DMS153 treated with DMSO at 0.1 percent for 48 hours (cell line): ENCODE results near the gene PRPF6.
"Not testable (repeated sequence)": the region's sequence is repeated elsewhere in the genome, so short reads cannot be mapped to it uniquely, and the experiment has no call there.

ENCODE experiments used
- DNase-seq: peaks from one replicate; lab custom pipeline; 2025; ENCODE audit not compliant: unreplicated experiment; lab: John Stamatoyannopoulos, UW

PRPF6 gene

DNA sequence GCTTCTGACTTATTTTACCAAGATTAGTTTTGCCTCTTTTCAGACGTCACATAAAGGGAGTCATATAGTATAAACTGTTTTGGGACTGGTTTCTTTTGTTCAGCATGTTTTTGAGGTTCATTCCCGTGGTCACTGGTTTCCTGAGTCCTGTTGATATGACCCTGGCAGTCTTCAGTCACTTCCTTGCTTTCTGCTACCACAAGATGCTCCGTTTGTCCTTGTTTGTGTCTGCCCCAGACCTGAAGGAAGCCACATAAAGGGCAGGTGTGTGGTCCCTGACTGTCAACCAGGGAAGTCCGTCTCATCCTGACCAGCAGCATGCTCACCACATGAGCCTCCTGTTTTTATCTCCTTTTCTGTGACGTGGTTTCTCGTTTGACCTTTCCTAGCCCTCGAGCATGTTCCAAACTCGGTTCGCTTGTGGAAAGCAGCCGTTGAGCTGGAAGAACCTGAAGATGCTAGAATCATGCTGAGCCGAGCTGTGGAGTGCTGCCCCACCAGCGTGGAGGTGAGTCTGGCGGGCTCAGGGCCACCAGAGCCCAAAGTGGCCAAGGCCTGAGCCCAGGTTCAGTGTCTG, 29.0 kb downstream of the PRPF6 start:
- no peak for DNase-seq

DNA sequence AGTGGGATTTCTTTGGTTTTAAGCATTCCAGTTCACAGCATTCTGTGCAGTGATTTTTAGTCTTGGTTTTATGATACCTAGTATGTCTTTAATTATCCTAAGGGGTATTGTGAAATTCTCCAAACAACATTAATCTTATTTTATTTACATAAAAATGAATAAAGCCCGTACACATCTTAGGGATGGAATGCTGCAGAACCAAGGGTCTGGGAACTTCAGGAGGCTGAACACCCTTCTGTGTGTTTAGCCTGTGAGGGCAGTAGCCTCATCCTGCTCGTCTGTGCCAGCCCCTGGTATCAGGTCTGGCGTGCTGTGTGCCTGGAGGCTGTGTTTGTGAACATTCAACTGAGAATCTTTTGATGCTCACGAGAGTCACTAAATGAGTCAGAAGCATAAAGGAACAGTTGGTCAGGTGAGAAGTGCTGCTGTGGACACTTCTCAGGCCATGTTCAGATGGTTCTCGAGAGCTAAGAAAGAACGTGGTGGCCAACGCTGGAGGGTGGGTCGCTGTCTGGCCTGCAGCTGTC, 29.8 kb downstream of the PRPF6 start:
- no peak for DNase-seq

DNA sequence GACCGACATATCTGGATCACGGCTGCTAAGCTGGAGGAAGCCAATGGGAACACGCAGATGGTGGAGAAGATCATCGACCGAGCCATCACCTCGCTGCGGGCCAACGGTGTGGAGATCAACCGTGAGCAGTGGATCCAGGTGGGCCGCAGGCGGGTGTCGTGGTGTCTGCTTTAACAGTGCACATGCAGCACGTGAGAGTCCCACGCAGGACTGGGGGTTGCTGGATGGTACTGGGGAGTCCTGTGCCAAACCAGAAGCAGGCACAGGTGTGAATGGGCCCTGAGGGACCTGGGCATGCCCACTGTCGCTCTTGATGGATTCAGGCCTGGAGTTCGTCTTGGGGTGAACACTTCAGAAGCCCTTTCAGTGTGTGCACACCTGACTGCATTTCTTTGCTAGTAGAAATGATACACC, 30.4 kb downstream of the PRPF6 start:
- no peak for DNase-seq

DNA sequence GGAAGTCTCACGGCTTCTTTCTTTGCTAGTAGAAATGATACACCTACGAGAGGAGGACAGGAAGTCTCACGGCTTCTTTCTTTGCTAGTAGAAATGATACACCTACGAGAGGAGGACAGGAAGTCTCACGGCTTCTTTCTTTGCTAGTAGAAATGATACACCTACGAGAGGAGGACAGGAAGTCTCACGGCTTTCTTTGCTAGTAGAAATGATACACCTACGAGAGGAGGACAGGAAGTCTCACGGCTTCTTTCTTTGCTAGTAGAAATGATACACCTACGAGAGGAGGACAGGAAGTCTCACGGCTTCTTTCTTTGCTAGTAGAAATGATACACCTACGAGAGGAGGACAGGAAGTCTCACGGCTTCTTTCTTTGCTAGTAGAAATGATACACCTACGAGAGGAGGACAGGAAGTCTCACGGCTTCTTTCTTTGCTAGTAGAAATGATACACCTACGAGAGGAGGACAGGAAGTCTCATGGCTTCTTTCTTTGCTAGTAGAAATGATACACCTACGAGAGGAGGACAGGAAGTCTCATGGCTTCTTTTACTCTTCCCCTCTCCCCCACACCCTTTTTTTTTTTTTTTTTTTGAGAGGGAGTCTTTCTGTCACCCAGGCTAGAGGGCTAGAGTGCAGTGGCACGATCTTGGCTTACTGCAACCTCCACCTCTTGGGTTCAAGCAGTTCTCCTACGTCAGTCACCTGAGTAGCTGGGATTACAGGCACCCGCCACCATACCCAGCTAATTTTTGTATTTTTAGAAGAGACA, 31.6 kb downstream of the PRPF6 start:
- DNase-seq = not testable (repeated sequence)

DNA sequence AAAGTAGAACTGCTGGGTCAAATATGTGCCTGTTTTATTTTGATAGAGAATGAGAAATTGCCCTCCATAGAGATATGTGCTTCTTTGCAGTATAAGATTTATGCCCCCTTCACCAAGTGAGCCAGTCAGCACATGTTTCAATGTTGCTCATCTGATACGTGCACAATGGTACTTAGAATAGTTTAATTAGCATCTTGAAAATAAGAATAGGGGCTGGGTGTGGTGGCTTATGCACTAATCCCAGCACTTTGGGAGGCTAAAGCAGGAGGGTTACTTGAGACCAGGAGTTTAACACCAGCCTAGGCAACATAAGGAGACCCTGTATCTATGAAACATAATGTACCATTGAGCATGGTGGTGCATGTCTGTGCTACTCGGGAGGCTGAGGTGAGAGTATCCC, 34.7 kb downstream of the PRPF6 start:
- DNase-seq = no peak

DNA sequence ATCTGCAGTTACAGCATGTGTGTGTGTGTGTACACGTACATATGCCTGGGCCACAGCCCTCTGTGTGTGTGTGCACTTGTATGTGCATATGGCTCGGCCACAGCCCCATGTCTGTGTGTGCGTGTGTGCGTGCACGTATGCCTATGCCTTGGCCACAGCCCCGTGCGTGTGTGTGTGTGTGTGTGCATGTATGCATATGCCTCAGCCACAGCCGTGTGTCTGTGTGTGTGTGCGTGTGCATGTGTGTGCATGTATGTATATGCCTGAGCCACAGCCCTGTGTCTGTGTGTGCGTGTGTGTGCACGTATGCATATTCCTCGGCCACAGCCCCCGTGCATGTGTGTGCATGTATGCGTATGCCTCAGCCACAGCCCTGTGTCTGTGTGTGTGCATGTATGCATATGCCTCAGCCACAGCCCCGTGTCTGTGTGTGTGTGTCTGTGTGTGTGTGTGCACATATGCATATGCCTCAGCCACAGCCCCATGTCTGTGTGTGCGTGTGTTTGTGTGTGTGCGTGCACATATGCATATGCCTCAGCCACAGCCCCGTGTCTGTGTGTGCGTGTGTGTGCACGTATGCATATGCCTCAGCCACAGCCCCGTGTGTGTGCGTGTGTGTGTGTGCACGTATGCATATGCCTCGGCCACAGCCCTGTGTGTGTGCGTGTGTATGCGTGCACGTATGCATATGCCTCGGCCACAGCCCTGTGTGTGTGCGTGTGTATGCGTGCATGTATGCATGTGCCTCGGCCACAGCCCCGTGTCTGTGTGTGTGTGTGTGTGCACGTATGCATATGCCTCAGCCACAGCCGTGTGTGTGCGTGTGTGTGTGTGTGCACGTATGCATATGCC, 40.4 kb downstream of the PRPF6 start:
- DNase-seq = no peak

DNA sequence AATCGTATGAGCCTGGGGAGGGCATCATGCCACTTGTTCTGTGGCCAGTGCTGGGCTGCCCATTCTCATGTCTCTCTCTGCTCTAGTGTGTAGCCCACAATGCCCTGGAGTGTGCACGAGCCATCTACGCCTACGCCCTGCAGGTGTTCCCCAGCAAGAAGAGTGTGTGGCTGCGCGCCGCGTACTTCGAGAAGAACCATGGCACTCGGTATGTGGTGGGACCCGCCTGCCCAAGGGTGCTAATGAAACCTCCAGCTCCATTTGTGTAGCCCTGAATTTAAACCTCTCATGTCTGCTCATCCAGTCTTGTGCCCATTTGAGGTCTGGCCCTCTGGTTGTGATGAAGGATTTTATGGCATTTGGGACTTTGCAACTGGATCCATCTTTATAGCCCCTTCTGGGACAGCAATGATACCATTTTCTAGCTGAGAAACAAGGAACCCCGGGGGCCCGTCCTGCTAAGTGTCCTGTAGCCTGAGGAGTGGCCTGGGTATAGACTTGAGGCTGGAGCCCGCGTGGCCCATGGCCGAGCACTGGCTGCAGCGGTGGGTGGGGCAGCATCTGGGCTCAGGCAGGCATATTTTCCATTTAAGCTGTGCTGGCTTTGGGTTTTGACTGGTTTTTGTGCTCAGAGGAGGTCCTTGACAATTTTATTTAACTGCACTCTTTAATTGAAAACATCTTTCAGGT, 41.9 kb downstream of the PRPF6 start:
- no peak for DNase-seq

DNA sequence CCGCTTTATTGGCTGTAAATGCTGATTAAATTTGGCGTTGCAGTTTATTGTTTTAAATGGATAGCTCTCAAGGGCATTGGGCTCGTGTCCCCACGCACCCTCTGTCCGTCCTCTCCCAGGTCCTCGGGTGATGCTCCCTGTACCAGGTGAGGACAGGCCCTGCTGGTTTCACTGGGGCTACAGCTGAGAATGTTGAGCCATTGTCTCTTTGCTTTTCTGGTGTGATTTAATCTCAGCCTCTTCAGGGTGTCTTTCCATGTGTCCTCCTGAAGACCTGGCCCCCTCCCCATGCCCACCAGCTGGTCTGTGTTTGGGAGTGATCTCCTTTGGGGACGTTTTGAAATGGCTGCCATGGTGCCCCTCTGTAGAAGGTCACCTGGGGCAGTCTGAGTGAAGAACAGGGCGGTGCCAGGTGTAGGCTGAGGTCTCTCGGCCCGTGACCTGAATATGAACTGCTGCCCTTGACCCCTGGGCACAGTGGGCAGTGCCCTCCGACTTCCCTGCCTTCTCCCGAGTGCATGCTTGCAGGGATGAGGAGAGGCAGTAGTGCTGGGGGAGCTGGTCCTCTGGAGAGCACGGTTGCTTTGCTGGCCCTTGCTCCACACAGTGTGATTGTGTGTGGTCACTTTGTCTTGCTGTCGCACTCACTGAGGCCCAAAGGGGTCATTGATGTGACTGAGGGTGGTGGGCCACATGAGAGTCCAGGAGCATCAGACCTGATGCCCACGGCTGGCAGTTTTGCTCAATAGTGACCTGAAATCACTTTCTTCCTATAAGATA, 42.6 kb downstream of the PRPF6 start:
- DNase-seq = no peak

DNA sequence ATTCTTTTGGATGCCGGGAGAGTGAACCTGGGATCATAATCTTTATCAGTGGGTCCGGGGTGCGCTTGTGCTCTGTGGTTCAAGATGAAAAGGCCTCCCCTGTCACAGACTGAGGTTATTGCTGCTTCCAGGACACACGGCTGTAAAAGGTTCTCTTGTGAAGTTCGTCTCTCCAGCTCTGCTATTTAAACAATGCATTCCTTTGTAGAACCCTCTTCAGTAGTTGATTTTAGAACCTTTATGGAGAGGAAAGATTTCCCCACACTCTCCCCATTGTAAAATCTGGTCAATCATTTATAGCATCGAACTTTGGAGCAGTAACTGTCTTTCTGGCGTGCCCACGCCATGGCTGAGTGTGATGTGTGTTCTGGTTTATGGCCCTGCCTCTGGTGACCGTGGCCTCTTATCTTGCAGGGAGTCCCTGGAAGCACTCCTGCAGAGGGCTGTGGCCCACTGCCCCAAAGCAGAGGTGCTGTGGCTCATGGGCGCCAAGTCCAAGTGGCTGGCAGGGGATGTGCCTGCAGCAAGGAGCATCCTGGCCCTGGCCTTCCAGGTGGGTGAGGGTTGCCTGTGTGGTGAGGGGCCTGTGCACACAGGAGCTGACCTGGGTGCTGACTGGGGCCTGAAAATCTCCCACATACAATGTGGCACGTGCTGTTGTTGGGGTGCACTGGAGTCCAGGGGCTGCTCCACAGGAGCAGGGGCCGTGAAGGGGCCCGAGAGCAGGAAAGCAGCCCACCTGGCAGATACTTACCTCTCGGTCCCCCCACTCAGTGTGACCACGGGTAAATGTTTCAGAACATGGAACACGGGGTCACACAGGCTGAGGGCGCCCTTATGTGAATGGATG, 43.4 kb downstream of the PRPF6 start:
- no peak for DNase-seq

DNA sequence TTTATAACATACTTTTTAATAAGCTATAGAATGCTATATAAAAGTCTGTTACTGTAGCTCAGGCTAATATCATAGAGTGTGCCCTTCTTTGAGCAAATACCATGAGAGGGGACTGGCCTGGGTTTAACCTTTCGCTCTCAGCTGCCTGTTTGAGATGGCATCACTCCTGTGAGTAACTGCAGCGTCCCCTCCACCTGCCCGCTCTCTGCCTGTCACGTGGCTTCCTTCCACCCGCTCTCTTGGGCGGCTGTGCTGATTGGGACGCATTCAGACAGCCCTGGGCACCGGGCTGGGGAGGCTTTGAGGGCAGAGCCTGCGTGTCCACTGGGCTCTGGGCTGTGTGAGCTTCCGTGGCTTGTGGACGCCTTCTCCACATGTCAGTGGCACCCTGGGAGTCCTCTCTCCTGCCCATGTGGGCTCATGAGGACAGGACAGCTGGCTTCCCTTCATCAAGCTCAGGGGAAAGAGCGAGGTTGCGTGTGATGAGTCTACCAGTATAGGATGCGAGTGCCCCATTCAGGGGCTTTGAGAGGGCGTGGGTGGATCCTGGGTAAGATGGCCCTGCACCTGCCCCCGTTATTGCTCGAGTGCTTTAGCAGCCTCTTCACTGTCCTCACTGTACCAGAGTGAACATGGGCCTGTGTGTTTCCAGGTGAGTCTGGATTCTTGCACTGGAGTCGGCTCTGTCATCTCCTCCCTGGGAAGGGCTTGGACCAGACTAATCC, 44.3 kb downstream of the PRPF6 start:
- no peak for DNase-seq

DNA sequence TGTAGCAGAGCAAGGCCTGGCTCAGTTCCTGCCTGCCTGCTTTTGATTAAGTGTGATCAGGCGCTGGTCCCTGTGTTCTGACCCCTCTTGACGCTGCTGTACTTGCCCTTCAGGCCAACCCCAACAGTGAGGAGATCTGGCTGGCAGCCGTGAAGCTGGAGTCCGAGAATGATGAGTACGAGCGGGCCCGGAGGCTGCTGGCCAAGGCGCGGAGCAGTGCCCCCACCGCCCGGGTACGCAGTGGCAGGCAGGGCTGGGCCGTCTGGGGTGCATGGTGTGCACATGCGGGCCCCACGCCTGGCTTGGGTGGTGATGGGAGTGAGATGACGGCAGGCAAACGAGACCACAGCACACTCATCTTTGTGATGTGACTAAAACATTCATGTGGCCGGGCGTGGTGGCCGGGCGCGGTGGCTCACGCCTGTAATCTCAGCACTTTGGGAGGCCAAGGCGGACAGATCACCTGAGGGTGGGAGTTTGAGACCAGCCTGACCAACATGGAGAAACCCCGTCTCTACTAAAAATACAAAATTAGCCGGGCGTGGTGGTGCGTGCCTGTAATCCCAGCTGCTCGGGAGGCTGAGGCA, 45.0 kb downstream of the PRPF6 start:
- DNase-seq = no peak

DNA sequence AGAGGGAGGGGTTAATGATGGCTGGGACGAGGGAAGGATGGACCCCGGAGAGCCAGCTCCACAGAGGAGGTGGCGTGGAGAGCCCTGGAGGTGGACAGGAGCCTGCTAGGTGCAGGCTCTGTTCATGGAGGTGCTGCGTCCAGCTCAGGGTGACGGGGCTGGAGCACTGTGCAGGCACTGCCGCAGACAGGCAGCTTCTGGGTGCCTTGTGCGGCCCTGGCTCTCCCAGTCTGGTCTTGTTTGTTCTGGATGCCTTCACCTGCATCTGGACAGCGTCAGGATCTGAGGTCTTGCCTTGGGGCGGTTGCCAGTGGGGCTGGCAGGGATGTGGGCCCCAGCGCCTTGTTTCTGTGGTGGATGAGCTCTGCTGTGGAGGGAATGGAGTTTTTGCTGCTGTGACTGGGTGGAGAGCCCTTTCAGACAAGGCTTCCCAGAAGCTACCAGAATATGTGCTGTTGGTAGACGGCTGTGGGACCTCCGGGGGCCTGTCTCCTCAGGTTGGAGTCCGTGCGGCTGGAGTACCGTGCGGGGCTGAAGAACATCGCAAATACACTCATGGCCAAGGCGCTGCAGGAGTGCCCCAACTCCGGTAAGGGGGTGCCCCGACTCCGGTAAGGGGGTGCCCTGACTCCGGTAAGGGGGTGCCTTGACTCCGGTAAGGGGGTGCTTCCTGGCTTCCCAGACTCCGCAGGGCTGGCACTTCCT, 47.2 kb downstream of the PRPF6 start:
- DNase-seq = no peak

DNA sequence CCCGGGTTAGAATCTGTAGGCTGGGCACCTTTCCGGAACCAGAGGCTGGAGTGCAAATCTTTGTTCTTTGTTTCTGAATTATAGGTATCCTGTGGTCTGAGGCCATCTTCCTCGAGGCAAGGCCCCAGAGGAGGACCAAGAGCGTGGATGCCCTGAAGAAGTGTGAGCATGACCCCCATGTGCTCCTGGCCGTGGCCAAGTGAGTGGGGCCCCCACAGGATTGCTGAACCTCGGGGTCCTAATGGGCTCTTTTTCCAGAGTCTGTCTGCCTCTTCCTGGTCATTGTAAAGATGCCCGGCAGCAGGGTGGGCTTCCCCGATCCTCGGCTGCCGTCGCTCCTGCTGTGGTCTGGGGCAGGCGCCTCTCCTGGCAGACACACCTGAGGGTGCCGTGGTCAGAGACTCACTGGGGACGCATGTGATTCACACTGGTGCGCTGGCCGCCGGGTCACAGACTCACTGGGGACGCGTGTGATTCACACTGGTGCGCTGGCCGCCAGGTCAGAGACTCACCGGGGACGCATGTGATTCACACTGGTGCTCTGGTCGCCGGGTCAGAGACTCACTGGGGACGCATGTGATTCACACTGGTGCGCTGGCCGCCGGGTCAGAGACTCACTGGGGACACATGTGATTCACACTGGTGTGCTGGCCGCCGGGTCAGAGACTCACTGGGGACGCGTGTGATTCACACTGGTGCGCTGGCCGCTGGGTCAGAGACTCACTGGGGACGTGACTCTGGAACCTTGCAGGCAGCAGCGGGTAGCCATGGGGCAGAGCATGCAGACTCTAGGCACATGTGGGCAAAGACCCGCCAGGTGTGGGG, 48.6 kb downstream of the PRPF6 start:
- no peak for DNase-seq

DNA sequence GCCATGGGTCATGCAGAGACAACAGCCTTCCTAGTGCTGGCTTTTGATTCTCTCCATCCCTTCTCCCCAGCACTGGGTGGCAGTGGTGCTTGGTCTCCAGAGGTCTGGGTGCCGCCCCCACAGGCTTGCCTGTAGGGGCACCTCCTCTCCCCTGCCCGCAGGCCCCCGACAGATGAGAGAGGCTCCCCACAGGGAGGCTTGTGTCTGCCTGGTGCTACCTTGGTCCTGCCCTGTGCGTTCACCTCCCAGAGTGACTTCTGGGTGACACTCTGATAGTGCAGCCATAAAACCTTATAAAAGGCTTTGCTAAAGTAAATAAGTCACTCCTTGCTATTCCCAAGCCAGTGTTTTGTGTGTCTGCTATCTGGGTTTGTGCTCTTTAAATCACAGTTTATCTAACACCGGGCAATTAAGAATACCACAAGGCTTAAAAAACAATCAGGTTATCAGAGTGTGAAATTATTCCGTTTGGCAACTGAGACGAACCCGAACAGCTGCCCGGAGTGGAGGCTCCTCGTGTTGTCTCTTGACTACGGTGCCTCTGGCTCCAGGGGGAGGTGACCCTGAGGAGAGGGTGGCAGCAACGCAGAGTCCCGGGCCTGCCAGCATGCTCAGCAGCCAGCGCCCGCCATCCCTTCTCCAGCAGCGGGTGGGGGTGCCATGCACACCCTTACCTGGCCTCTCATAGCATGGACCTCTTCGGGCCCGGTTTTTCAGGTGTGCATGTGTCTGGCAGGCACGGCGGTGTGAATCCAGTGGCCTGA, 49.6 kb downstream of the PRPF6 start:
- no peak for DNase-seq

DNA sequence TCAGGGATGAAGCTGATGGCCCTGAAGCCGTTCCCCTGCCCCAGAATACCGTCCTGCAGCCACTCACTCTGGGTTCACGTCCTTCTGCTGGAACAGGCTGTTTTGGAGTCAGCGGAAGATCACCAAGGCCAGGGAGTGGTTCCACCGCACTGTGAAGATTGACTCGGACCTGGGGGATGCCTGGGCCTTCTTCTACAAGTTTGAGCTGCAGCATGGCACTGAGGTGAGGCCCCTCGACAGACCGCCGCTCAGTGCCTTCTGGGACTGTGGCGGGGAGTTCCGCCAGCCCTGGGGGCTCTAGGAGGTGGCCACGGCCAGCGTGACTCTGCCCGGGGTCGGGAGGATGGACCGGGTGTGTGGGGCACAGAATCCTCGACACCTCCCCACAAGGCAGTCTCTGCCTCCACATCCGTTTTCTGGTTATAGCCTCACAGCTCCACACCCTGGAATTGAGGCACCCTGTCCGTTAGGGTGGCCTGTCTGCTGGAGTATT, 50.9 kb downstream of the PRPF6 start:
- no peak for DNase-seq
